ENCODE measurements around the gene CEP170. TPM values are rescaled to one million over a fixed set of nuclear protein-coding genes. Genes with fewer than 3 reads are reported as not detected.

CEP170 gene
- total RNA-seq, result 10 to 100 TPM; 51.9 to 72.9 TPM

GRCh38 chr1:243254927-243255790 lies at the start of gene CEP170:
CEP170 (minus strand) TSS chr1:243255281; CDS start chr1:243225280, 30,001 bp downstream.
- peak within 1 kb of the TSS; percentile 99 to 100 for H3K27ac Mint-ChIP-seq
- peaks cover 6% of the 10 kb centered on the region in 2 donors for H3K36me3 Mint-ChIP-seq
- H3K9me3 Mint-ChIP-seq, result no peaks in the 10 kb centered on the region
- peak; percentile 65 to 67 for ATAC-seq
- DNase-seq (ENCODE audit: low spot score in 2 of 2), result peak; percentile 80 to 92

- ATAC-seq (no peak), DNase-seq (ENCODE audit: low spot score in 2 of 2) (no peak)
- H3K9me3 Mint-ChIP-seq, result peaks cover 0 to 6% of the 10 kb centered on the region in 2 donors
- H3K36me3 Mint-ChIP-seq, result peaks cover 36% of the 10 kb centered on the region in 2 donors
- H3K27ac Mint-ChIP-seq, result no peak overlapping the region
Observed at GRCh38 chr1:243301059-243301458, 46.0 kb upstream of the CEP170 start.

GRCh38 chr1:243299069-243299468 lies 44.0 kb upstream of the CEP170 start:
- no peak for DNase-seq (ENCODE audit: low spot score in 2 of 2)
- H3K27ac Mint-ChIP-seq, result no peak overlapping the region
- ATAC-seq, result no peak
- H3K9me3 Mint-ChIP-seq, result peaks cover 2 to 15% of the 10 kb centered on the region in 2 donors
- H3K36me3 Mint-ChIP-seq, result peaks cover 52 to 56% of the 10 kb centered on the region in 2 donors

GRCh38 chr1:243294723-243295121 lies 39.6 kb upstream of the CEP170 start:
- peak overlapping the region; percentile 29 to 62 for H3K27ac Mint-ChIP-seq
- ATAC-seq (peak in 1 of 2 donors; percentile 82), DNase-seq (ENCODE audit: low spot score in 2 of 2) (no peak)
- H3K36me3 Mint-ChIP-seq, result peaks cover 68 to 77% of the 10 kb centered on the region in 2 donors
- peaks cover 15 to 18% of the 10 kb centered on the region in 2 donors for H3K9me3 Mint-ChIP-seq

- ATAC-seq (peak in 1 of 2 donors; percentile 40), DNase-seq (ENCODE audit: low spot score in 2 of 2) (no peak)
- Mint-ChIP-seq H3K9me3 (peaks cover 15 to 18% of the 10 kb centered on the region in 2 donors), H3K27ac (peak overlapping the region; percentile 29 to 89), H3K36me3 (peaks cover 68 to 83% of the 10 kb centered on the region in 2 donors)
Observed at GRCh38 chr1:243293941-243294722, 39.1 kb upstream of the CEP170 start.

GRCh38 chr1:243292117-243292516 lies 37.0 kb upstream of the CEP170 start:
- H3K27ac Mint-ChIP-seq, result no peak overlapping the region
- H3K36me3 Mint-ChIP-seq, result peaks cover 65 to 86% of the 10 kb centered on the region in 2 donors
- DNase-seq (ENCODE audit: low spot score in 2 of 2) (no peak), ATAC-seq (no peak)
- H3K9me3 Mint-ChIP-seq, result peaks cover 15 to 18% of the 10 kb centered on the region in 2 donors

- DNase-seq (ENCODE audit: low spot score in 2 of 2), result no peak
- H3K9me3 Mint-ChIP-seq, result peaks cover 15 to 18% of the 10 kb centered on the region in 2 donors
- H3K36me3 Mint-ChIP-seq, result peaks cover 56 to 78% of the 10 kb centered on the region in 2 donors
- no peak overlapping the region for H3K27ac Mint-ChIP-seq
- no peak for ATAC-seq
Observed at GRCh38 chr1:243291292-243291691, 36.2 kb upstream of the CEP170 start.

- Mint-ChIP-seq H3K27ac (peak overlapping the region; percentile 54 to 78), H3K9me3 (peaks cover 3 to 6% of the 10 kb centered on the region in 2 donors), H3K36me3 (peaks cover 38 to 49% of the 10 kb centered on the region in 2 donors)
- no peak for DNase-seq (ENCODE audit: low spot score in 2 of 2)
- ATAC-seq, result no peak
Observed at GRCh38 chr1:243288062-243288461, 33.0 kb upstream of the CEP170 start.

GRCh38 chr1:243287652-243288051 lies 32.6 kb upstream of the CEP170 start:
- DNase-seq (ENCODE audit: low spot score in 2 of 2), result no peak

GRCh38 chr1:243287123-243287460 lies 32.0 kb upstream of the CEP170 start:
- Mint-ChIP-seq H3K27ac (peak overlapping the region; percentile 54 to 80), H3K36me3 (peaks cover 35 to 48% of the 10 kb centered on the region in 2 donors)

More at GRCh38 chr1:243287652-243288051, 32.6 kb upstream of the CEP170 start:
- Mint-ChIP-seq H3K36me3 (peaks cover 37 to 48% of the 10 kb centered on the region in 2 donors), H3K27ac (peak overlapping the region; percentile 54 to 80), H3K9me3 (peaks cover 4 to 5% of the 10 kb centered on the region in 2 donors)
- ATAC-seq, result peak; percentile 96 to 97

GRCh38 chr1:243286409-243287122 lies 31.5 kb upstream of the CEP170 start:
- ATAC-seq (peak in 1 of 2 donors; percentile 40), DNase-seq (ENCODE audit: low spot score in 2 of 2) (no peak)
- H3K36me3 Mint-ChIP-seq, result peaks cover 37 to 48% of the 10 kb centered on the region in 2 donors
- H3K27ac Mint-ChIP-seq, result peak overlapping the region; percentile 22 to 63
- H3K9me3 Mint-ChIP-seq, result peaks cover 3 to 5% of the 10 kb centered on the region in 2 donors

More at GRCh38 chr1:243287123-243287460, 32.0 kb upstream of the CEP170 start:
- DNase-seq (ENCODE audit: low spot score in 2 of 2), result no peak
- H3K9me3 Mint-ChIP-seq, result peaks cover 3 to 5% of the 10 kb centered on the region in 2 donors
- ATAC-seq, result no peak

GRCh38 chr1:243281672-243282071 lies 26.6 kb upstream of the CEP170 start:
- H3K36me3 Mint-ChIP-seq, result peaks cover 20 to 28% of the 10 kb centered on the region in 2 donors

GRCh38 chr1:243280571-243281129 lies 25.6 kb upstream of the CEP170 start:
- Mint-ChIP-seq H3K9me3 (peaks cover 3 to 5% of the 10 kb centered on the region in 2 donors), H3K27ac (peak overlapping the region in 1 of 2 donors; percentile 40), H3K36me3 (peaks cover 20 to 38% of the 10 kb centered on the region in 2 donors)
- peak in 1 of 2 donors; percentile 61 for ATAC-seq
- no peak for DNase-seq (ENCODE audit: low spot score in 2 of 2)

More at GRCh38 chr1:243281672-243282071, 26.6 kb upstream of the CEP170 start:
- ATAC-seq, result no peak
- Mint-ChIP-seq H3K9me3 (peaks cover 3 to 5% of the 10 kb centered on the region in 2 donors), H3K27ac (no peak overlapping the region)
- no peak for DNase-seq (ENCODE audit: low spot score in 2 of 2)

- ATAC-seq, result no peak
- no peak for DNase-seq (ENCODE audit: low spot score in 2 of 2)
- Mint-ChIP-seq H3K9me3 (no peaks in the 10 kb centered on the region), H3K36me3 (peaks cover 15 to 55% of the 10 kb centered on the region in 2 donors), H3K27ac (no peak overlapping the region)
Observed at GRCh38 chr1:243275316-243275715, 20.2 kb upstream of the CEP170 start.

GRCh38 chr1:243273945-243274344 lies 18.9 kb upstream of the CEP170 start:
- Mint-ChIP-seq H3K9me3 (no peaks in the 10 kb centered on the region), H3K27ac (no peak overlapping the region), H3K36me3 (peaks cover 15 to 55% of the 10 kb centered on the region in 2 donors)
- no peak for DNase-seq (ENCODE audit: low spot score in 2 of 2)
- ATAC-seq, result peak; percentile 47 to 73

GRCh38 chr1:243273506-243273905 lies 18.4 kb upstream of the CEP170 start:
- peaks cover 15 to 55% of the 10 kb centered on the region in 2 donors for H3K36me3 Mint-ChIP-seq
- DNase-seq (ENCODE audit: low spot score in 2 of 2) (no peak), ATAC-seq (no peak)
- no peaks in the 10 kb centered on the region for H3K9me3 Mint-ChIP-seq
- H3K27ac Mint-ChIP-seq, result no peak overlapping the region

Data from activated naive CD4-positive, alpha-beta T cell treated with anti-CD3 and anti-CD28 coated beads, Interleukin-2, amount 50 U/mL, for 72 hours (primary cell).